Right cardiac atrium (tissue), 5 donors: ENCODE measurements around the gene NFYC. TPM values are rescaled to one million over a fixed set of nuclear protein-coding genes. Genes with fewer than 3 reads are reported as not detected.

Source experiments
- ATAC-seq, 2 donors: fragments of 200-7000 bp; cut with Tn5 transposase; one replicate each; pipeline versions ENCODE4 v1.8.0 to v1.9.1; 2020; ENCODE audit warnings: moderate library complexity in 2 of 2, mild to moderate bottlenecking in 1 of 2
- DNase-seq, 3 donors: peaks; one replicate each; pipeline ENCODE4 v3.0.0-alpha.2; 2020
- H3K27ac ChIP-seq: one replicate; pipeline ENCODE4 v1.5.1; 2013; ENCODE audit warnings: mild to moderate bottlenecking, low read length, control low read depth, moderate library complexity
- H3K27me3 ChIP-seq: one replicate; pipeline ENCODE4 v1.6.1; 2013; ENCODE audit not compliant: control insufficient read depth, insufficient read depth
- H3K4me1 ChIP-seq: one replicate; pipeline ENCODE4 v1.6.1; 2013; ENCODE audit warnings: low read length; ENCODE audit not compliant: control insufficient read depth, insufficient read depth
- H3K4me3 ChIP-seq: one replicate; pipeline ENCODE4 v1.5.1; 2013; ENCODE audit warnings: low read length, control low read depth
- H3K9me3 ChIP-seq: one replicate; pipeline ENCODE4 v1.6.1; 2013; ENCODE audit warnings: low read length; ENCODE audit not compliant: control insufficient read depth
- WGBS: extraction: QIAGEN DNeasy Blood & Tissue Kit; methylation state at CpG from one replicate; pipeline ENCODE4 v1.1.7; 2013; 5-methylcytosine and 5-hydroxymethylcytosine counted together
- intact Hi-C, 4 donors: fragments of 100-400 bp; cut with DNase I; formaldehyde crosslinking; loops; one replicate each; pipeline versions ENCODE4 v1.11.0 to v1.14.0; 2022 to 2023
- polyA plus RNA-seq: library from polyadenylated mRNA; stranded (reverse); fragments of 200-250 nt; gene quantifications from one replicate; pipeline ENCODE4 v1.2.3, GENCODE V29; 2013
- total RNA-seq, 4 donors: library from RNA; stranded (reverse); fragmentation: NEBNext Ultra II Directional; extraction: Animal tissue kit (Norgen Biotek cat#: 25700); gene quantifications; one replicate each; pipeline ENCODE4 v1.2.1, GENCODE V29; 2021
- donor health status: healthy with polysubstance abuse.
- donor health status: DM: no; HTN: yes; CAD: no.
- donor health status: DM: no; HTN: no; CAD: no.
- donor health status: DM: no; HTN: yes; CAD: no; lungs with severe emphysema.
- donor health status: DM: yes; HTN: yes; CAD: no.

The NFYC gene
- total and polyA plus RNA-seq, 5 donors, result 63.6 to 82.6 (median 78.0) TPM

DNA sequence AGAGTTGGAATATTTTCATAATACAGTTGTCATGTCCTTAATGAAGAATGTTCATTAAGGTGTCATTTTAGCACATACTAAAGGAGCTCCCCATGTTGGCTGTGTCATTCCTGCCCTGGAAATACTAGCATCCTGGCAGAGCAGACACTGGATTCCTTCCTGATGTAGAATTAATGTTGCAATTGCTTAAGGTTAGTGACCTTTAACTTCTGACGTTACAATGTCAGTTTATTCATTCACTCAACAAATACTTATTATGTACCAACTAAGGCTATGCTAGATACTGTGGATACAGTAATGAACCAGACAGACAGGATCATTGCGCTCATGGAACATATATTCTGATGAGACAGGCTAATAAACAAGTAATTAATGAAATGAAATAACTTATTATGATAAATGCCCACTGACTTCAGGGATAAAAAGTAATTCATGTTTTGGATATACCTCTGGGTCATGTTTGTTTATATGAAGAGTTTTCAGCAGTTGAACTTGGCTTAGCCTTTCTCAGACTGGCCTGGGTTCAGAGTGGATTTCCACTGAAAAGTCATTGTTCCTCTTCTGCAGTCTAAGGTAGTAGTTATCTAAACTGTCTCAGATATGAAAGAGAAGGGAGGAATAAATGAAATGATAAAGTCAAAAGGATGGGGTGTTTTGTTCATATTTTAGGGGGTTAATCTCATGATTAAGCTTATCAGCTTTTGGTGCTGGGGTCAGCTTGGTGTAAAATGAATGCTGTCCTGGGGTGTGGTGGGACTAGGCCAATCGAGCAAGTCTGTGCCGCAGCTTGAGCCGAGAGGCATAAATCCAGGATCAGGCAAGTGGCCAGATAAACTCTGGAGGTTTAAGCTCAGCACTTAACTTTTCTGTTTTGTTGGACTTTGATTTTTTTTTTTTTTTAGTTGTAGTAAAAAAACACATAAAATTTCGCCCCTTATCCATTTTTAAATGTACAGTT, 48.8 kb downstream of the NFYC start:
- Histone ChIP-seq H3K4me1 (peaks cover 3% of the 10 kb centered on the region), H3K9me3 (no peaks in the 10 kb centered on the region), H3K27ac (peak overlapping the region; percentile 10), H3K4me3 (no peak overlapping the region), H3K27me3 (no peaks in the 10 kb centered on the region)
- ATAC-seq (no peak), DNase-seq (peak in 1 of 3 donors; percentile 54)
- intact Hi-C loops, result no loop called here
- WGBS, result 44% methylated on average over 6 of the region's 6 CpGs

DNA sequence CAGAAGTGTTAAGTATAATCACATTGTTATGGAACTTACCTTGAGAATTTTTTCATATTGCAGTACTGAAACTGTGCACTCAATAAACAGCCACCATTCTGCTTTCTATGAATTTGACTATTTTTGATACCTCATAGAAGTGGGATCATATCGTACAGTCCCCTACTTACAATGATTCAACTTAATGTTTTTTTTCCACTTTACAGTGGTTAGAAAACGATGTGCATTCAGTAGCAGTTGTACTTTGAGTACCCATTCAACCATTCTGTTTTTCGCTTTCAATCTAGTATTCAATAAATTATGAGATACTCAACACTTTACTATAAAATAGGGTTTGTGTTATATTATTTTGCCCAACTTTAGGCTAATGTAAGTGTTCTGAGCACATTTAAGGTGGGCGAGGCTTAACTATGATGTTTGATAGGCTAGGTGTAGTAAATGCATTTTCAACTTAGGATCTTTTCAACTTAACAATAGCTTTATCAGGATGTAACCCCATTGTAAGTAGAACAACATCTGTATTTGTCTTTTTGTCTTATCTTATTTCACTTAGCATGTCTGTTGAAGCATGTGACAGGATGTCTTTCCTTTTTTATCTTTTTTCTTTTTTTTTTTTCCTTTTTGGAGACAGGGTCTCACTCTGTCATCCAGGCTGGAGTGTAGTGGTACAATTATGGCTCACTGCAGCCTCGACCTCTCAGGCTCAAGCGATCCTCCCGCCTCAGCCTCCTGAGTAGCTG, 49.7 kb downstream of the NFYC start:
- no peaks in the 10 kb centered on the region for H3K27me3 ChIP-seq
- intact Hi-C loops, result no loop called here
- H3K9me3 ChIP-seq, result no peaks in the 10 kb centered on the region
- DNase-seq (no peak), ATAC-seq (no peak)
- no peak overlapping the region for H3K4me3 ChIP-seq
- H3K4me1 ChIP-seq, result peaks cover 3% of the 10 kb centered on the region
- H3K27ac ChIP-seq, result no peak overlapping the region
- 79% methylated on average over 7 of the region's 7 CpGs for WGBS

DNA sequence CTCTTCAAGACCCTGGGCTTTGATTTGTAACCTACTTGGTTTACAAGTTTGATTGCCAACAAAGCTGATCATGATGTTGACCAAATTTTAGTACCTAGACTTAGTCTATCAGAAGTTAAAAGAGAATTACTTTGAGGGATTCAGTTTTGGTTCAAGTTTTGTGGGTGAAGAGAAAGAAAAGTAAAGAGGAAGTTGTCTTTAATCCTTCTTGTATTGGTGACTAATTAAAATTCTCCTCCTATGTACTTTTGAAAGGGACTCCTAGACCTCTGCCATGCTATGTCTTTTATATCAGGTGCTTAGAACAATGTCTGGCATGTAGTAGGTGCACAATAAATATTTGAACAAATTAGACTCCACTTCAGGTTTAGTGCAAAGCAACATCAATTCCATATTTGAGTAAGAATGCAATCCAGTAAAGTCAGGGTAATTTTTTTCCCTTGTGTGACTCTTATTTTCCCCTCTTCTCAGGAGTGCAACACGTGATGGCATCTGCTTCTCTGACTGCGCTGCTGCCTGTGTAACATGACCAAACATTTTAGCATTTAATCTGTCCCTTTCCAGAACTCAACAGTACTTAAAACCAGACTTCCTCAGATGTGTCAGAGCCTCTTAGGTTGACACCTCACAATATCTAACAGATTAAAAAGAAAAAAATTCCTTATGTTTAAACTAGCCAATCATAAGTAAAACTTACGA, 51.0 kb downstream of the NFYC start:
- no peak for DNase-seq
- peak in 1 of 2 donors; percentile 39 for ATAC-seq
- Histone ChIP-seq H3K4me1 (peaks cover 3% of the 10 kb centered on the region), H3K4me3 (no peak overlapping the region), H3K27ac (no peak overlapping the region), H3K27me3 (no peaks in the 10 kb centered on the region), H3K9me3 (no peaks in the 10 kb centered on the region)
- 62% methylated on average over 3 of the region's 3 CpGs for WGBS
- intact Hi-C loops, result no loop called here

DNA sequence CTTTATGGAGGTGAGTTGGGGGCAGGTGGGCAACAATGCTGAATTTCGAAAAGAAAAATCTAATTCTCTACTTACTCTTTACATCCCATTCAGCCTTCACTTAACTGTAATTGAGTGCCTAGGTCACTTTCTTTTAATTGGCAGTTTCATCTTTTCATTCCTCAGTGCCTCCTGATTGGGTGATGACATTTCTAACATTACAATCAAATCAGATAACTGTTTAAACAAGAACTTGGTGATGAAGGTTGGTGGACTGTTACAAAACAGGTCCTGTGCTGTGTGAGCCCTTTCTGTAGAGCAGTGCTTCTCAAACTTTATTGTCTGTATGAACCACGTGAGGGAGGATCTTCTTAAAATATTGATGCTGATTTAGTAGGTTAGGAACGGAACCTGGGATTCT, 51.9 kb downstream of the NFYC start:
- Histone ChIP-seq H3K9me3 (no peaks in the 10 kb centered on the region), H3K27me3 (no peaks in the 10 kb centered on the region), H3K27ac (no peak overlapping the region), H3K4me3 (no peak overlapping the region), H3K4me1 (peaks cover 3% of the 10 kb centered on the region)
- DNase-seq (no peak), ATAC-seq (no peak)
- 87% methylated on average over 3 of the region's 3 CpGs for WGBS
- intact Hi-C loops, result no loop called here

DNA sequence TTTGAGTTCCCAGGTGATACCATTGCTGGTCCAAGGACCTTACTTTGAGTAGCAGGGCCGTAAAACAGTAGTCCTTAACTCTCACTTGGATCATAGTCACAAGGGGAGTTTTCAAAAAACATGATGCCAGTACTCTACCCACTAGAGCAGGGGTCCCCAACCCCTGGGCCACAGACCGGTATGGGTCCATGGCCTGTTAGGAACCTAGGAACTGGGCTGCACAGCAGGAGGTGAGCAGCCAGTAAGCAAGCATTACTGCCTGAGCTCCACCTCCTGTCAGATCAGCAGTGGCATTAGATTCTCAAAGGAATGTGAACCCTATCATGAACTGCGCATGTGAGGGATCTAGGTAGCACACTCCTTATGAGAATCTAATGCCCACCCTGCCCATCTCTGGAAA, 52.4 kb downstream of the NFYC start:
- Histone ChIP-seq H3K4me1 (peaks cover 2% of the 10 kb centered on the region), H3K27me3 (no peaks in the 10 kb centered on the region), H3K4me3 (no peak overlapping the region), H3K9me3 (no peaks in the 10 kb centered on the region), H3K27ac (no peak overlapping the region)
- ATAC-seq (no peak), DNase-seq (no peak)
- intact Hi-C loops, result no loop called here
- WGBS, result 86% methylated on average over 3 of the region's 3 CpGs

DNA sequence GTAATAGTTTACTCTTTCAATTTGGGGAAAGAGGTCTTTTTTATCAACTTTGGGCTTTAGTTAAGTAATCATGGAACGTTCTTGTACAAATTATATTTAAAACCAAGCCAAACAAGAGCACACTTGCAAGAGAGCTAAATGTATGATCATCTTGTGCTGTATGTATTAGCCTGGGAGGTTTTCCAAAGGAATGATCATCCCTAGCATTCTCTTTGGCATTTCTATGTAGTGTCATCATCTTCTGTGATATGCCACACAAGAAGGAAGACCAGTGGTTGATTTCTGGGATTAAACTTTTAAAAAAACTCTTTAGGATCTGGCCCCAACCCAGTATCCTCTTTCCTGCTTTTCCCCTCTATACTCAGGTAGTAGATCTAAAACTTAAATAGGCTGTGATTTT, 53.7 kb downstream of the NFYC start:
- H3K9me3 ChIP-seq, result no peaks in the 10 kb centered on the region
- peaks cover 2% of the 10 kb centered on the region for H3K4me1 ChIP-seq
- no peaks in the 10 kb centered on the region for H3K27me3 ChIP-seq
- H3K27ac ChIP-seq, result no peak overlapping the region
- DNase-seq (no peak), ATAC-seq (no peak)
- 41% methylated on average over 1 of the region's 1 CpG for WGBS
- intact Hi-C loops, result no loop called here
- H3K4me3 ChIP-seq, result no peak overlapping the region

DNA sequence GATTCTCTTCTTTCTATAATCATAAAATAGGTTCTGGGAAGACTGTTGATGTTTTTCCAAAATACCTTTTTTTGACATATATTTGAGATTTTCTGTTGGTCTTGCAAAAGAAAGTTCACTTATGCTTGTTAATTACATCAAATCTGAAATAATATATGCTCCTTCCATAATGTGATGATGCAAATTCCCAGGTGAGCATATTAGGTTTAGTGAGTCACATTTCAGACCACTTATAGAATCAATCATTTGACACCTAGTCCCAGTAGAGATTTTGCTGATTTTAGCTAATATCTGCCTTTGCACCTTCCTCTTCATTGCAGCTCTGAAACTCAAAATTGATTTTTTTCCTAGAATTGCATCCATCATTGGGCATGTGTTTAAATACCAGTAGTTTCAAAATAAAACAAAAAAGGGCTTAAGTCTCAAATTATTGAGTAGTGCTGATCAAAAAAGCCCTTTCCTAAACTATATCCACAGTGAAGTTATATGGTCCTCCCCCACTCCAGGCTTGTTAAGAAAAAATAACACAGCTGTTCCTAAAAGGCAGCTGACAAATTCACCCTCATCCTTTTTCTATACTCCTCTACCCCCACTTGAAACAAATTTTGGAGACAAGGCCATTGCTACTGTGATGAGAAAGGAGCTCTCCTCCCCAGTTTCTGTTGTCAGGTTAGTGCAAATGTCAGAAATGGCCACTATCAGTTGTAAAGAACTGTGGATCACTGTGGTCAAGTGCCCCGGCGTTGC, 55.0 kb downstream of the NFYC start:
- H3K9me3 ChIP-seq, result no peaks in the 10 kb centered on the region
- H3K4me1 ChIP-seq, result no peaks in the 10 kb centered on the region
- DNase-seq (no peak), ATAC-seq (no peak)
- H3K4me3 ChIP-seq, result no peak overlapping the region
- intact Hi-C loops, result no loop called here
- WGBS, result 67% methylated on average over 2 of the region's 2 CpGs
- H3K27ac ChIP-seq, result no peak overlapping the region
- no peaks in the 10 kb centered on the region for H3K27me3 ChIP-seq

DNA sequence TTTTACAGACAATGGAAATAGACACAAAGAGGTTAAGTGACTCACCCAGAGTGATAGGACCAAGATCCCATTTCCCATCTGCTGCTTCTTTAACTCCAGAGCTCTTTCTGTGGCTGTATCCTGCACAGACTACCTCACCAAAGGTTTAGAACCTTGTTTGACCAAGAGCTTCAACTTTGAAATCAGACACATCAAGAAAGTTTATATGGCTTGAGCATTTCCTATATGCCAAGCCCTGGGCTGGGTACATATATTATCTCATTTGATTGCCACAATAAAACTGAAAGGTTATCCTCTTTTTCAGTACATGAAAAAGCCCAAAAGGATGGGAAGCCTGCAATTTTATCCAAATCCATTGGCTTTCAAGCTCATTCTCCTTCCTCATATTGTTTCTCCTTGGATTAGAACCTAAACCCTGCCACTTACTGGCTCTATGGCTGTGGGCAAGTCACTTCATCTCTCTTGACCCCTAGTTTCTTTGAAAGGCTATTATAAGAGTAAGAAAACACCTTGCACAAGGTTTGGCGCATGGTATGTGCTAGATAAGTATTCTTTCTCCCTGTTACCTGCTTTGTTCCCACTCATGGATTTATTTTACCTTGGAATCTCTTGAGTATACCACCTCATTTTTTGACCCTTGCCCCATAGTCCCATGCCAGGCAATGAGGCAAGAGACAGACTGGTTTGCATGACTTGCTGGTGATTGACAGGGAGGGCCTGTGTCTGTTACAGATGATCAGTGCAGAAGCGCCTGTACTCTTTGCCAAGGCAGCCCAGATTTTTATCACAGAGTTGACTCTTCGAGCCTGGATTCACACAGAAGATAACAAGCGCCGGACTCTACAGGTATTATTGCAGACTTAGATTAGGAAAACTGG, 57.6 kb downstream of the NFYC start:
- H3K27me3 ChIP-seq, result no peaks in the 10 kb centered on the region
- no peak overlapping the region for H3K4me3 ChIP-seq
- WGBS, result 84% methylated on average over 5 of the region's 5 CpGs
- ATAC-seq, result no peak
- no peaks in the 10 kb centered on the region for H3K4me1 ChIP-seq
- H3K9me3 ChIP-seq, result no peaks in the 10 kb centered on the region
- DNase-seq, result no peak
- H3K27ac ChIP-seq, result no peak overlapping the region
- intact Hi-C loops, result no loop called here

DNA sequence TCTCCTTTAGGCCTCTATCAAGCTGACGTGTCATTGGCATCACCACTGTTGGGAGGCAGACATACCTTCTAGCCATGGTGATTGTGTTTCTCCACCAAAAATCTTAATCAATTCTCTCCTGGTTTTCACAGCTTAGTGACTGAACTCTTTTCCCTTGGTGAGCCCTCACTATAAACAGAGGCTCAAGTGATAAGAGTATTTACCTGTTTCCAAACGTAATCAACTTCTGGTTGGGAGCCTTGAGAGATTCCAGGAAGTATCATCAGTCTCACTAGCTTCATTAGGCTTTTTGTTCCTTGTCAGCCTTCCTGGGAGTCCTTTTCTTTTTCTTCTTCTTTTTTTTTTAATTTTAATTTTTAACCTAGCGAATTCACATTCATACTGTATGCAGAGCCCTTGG, 58.3 kb downstream of the NFYC start:
- DNase-seq (no peak), ATAC-seq (no peak)
- Histone ChIP-seq H3K27ac (no peak overlapping the region), H3K27me3 (no peaks in the 10 kb centered on the region), H3K4me3 (no peak overlapping the region), H3K9me3 (no peaks in the 10 kb centered on the region), H3K4me1 (no peaks in the 10 kb centered on the region)
- intact Hi-C loops, result no loop called here
- 84% methylated on average over 3 of the region's 3 CpGs for WGBS

DNA sequence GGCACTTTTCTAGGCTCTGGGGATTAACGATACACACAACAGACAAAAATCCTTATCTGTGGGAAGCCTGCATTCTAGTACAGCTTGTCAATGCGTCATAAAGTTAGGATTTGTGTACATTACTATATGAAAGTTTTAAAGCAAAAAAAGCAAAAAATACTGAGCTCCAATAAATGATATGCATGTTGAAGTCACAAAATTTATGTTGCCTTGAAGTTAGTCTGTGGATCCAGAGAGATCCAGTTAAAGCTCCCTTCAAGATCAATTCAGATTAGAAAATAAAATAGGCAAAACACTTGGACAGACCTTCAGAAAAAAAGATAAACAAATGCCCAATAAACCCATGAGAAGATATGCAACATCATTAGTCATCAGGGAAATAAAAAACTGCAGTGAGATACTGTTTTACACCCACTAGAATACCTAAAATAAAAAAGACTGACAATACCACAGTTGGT, 59.0 kb downstream of the NFYC start:
- H3K4me1 ChIP-seq, result peaks cover 3% of the 10 kb centered on the region
- no peaks in the 10 kb centered on the region for H3K9me3 ChIP-seq
- no peaks in the 10 kb centered on the region for H3K27me3 ChIP-seq
- ATAC-seq (no peak), DNase-seq (no peak)
- H3K27ac ChIP-seq, result no peak overlapping the region
- intact Hi-C loops, result no loop called here
- no peak overlapping the region for H3K4me3 ChIP-seq
- 81% methylated on average over 2 of the region's 2 CpGs for WGBS
